Measurements from ENCODE around the gene EFCAB6. TPM values are rescaled to one million over a fixed set of nuclear protein-coding genes. Genes with fewer than 3 reads are reported as not detected.

EFCAB6 gene
- total and polyA plus RNA-seq, 10 of the 15 experiments (the other 5 are each of a cell fraction or from before 2014, with no cell fraction given): 0.05 to 0.42 (median 0.19) TPM

DNA sequence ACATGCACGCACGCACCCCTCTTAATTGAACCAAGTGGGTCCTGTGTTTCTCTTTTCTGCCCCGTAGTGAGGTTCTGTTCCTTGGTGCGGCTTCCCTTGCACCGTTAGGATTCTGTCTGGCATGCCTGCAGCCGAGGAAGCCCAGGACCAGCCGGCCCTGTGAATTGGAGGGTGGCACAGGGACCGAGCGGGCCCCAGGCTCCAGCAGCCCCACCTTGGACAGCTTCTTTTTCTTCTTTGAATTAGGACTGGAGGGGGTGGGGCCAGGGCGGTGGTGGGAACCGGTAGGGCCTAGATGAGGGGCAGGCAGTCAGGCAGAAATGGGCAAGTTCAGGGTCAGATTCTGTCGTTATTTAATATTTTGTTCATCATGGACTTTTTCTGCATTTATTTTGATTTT lies 305.6 kb downstream of the EFCAB6 start (continued):
- TF ChIP-seq, protein P1, sequence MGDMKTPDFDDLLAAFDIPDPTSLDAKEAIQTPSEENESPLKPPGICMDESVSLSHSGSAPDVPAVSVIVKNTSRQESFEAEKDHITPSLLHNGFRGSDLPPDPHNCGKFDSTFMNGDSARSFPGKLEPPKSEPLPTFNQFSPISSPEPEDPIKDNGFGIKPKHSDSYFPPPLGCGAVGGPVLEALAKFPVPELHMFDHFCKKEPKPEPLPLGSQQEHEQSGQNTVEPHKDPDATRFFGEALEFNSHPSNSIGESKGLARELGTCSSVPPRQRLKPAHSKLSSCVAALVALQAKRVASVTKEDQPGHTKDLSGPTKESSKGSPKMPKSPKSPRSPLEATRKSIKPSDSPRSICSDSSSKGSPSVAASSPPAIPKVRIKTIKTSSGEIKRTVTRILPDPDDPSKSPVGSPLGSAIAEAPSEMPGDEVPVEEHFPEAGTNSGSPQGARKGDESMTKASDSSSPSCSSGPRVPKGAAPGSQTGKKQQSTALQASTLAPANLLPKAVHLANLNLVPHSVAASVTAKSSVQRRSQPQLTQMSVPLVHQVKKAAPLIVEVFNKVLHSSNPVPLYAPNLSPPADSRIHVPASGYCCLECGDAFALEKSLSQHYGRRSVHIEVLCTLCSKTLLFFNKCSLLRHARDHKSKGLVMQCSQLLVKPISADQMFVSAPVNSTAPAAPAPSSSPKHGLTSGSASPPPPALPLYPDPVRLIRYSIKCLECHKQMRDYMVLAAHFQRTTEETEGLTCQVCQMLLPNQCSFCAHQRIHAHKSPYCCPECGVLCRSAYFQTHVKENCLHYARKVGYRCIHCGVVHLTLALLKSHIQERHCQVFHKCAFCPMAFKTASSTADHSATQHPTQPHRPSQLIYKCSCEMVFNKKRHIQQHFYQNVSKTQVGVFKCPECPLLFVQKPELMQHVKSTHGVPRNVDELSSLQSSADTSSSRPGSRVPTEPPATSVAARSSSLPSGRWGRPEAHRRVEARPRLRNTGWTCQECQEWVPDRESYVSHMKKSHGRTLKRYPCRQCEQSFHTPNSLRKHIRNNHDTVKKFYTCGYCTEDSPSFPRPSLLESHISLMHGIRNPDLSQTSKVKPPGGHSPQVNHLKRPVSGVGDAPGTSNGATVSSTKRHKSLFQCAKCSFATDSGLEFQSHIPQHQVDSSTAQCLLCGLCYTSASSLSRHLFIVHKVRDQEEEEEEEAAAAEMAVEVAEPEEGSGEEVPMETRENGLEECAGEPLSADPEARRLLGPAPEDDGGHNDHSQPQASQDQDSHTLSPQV (IDR thresholded peaks at IDR 0.05): no peak
- TF ChIP-seq, protein P2, sequence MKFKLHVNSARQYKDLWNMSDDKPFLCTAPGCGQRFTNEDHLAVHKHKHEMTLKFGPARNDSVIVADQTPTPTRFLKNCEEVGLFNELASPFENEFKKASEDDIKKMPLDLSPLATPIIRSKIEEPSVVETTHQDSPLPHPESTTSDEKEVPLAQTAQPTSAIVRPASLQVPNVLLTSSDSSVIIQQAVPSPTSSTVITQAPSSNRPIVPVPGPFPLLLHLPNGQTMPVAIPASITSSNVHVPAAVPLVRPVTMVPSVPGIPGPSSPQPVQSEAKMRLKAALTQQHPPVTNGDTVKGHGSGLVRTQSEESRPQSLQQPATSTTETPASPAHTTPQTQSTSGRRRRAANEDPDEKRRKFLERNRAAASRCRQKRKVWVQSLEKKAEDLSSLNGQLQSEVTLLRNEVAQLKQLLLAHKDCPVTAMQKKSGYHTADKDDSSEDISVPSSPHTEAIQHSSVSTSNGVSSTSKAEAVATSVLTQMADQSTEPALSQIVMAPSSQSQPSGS (IDR thresholded peaks at IDR 0.05; ENCODE audit: low read length): no peak
- TF ChIP-seq PAX5 (IDR thresholded peaks at IDR 0.05; ENCODE audit: borderline replicate concordance, low read depth, low read length) (no peak), TCF12 (IDR thresholded peaks at IDR 0.05; ENCODE audit: low read depth, low read length) (no peak), SP1 (IDR thresholded peaks at IDR 0.05; ENCODE audit: low read depth, low read length) (no peak), ZSCAN29 (IDR thresholded peaks at IDR 0.05) (no peak), SUPT20H (IDR thresholded peaks at IDR 0.05; ENCODE audit: borderline replicate concordance, control insufficient read depth, low read depth, low read length) (no peak), FOXM1 (IDR thresholded peaks at IDR 0.05; ENCODE audit: low read depth, low read length) (no peak), BHLHE40 (IDR thresholded peaks at IDR 0.05; ENCODE audit: borderline replicate concordance in 1 of 2, low read depth in 2 of 2, low read length in 1 of 2) (no peak), MEF2A (IDR thresholded peaks at IDR 0.05; ENCODE audit: insufficient read depth, low read depth, low read length) (no peak), POU2F2 (IDR thresholded peaks at IDR 0.05; ENCODE audit: borderline replicate concordance, low read depth, low read length) (no peak)
- TF ChIP-seq, protein P3, sequence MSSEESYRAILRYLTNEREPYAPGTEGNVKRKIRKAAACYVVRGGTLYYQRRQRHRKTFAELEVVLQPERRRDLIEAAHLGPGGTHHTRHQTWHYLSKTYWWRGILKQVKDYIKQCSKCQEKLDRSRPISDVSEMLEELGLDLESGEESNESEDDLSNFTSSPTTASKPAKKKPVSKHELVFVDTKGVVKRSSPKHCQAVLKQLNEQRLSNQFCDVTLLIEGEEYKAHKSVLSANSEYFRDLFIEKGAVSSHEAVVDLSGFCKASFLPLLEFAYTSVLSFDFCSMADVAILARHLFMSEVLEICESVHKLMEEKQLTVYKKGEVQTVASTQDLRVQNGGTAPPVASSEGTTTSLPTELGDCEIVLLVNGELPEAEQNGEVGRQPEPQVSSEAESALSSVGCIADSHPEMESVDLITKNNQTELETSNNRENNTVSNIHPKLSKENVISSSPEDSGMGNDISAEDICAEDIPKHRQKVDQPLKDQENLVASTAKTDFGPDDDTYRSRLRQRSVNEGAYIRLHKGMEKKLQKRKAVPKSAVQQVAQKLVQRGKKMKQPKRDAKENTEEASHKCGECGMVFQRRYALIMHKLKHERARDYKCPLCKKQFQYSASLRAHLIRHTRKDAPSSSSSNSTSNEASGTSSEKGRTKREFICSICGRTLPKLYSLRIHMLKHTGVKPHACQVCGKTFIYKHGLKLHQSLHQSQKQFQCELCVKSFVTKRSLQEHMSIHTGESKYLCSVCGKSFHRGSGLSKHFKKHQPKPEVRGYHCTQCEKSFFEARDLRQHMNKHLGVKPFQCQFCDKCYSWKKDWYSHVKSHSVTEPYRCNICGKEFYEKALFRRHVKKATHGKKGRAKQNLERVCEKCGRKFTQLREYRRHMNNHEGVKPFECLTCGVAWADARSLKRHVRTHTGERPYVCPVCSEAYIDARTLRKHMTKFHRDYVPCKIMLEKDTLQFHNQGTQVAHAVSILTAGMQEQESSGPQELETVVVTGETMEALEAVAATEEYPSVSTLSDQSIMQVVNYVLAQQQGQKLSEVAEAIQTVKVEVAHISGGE (CRISPR knock-in tag; IDR thresholded peaks at IDR 0.05): no peak
- TF ChIP-seq, protein P4, sequence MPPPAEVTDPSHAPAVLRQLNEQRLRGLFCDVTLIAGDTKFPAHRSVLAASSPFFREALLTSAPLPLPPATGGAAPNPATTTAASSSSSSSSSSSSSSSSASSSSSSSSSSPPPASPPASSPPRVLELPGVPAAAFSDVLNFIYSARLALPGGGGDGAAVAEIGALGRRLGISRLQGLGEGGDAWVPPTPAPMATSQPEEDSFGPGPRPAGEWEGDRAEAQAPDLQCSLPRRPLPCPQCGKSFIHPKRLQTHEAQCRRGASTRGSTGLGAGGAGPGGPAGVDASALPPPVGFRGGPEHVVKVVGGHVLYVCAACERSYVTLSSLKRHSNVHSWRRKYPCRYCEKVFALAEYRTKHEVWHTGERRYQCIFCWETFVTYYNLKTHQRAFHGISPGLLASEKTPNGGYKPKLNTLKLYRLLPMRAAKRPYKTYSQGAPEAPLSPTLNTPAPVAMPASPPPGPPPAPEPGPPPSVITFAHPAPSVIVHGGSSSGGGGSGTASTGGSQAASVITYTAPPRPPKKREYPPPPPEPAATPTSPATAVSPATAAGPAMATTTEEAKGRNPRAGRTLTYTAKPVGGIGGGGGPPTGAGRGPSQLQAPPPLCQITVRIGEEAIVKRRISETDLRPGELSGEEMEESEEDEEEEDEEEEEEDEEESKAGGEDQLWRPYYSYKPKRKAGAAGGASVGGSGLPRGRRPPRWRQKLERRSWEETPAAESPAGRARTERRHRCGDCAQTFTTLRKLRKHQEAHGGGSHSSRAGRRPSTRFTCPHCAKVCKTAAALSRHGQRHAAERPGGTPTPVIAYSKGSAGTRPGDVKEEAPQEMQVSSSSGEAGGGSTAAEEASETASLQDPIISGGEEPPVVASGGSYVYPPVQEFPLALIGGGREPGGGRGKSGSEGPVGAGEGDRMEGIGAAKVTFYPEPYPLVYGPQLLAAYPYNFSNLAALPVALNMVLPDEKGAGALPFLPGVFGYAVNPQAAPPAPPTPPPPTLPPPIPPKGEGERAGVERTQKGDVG (CRISPR knock-in tag; IDR thresholded peaks at IDR 0.05): no peak

All from GM12878 (cell line).